HT-29 (cell line): Measurements from ENCODE around the gene DUSP16. TPM values are rescaled to one million over a fixed set of nuclear protein-coding genes. Genes with fewer than 3 reads are reported as not detected.
"Not testable (repeated sequence)": the region's sequence is repeated elsewhere in the genome, so short reads cannot be mapped to it uniquely, and the experiment has no call there.

Source experiments
- DNase-seq: peaks from one replicate; pipeline ENCODE4 v3.0.0-alpha.2; 2015; ENCODE audit warnings: low spot score
- total RNA-seq: library from RNA; depleted of rRNA; stranded (reverse); fragments of >200 nt; shearing (Covaris generic); gene quantifications from 2 replicates; pipeline ENCODE4 v1.2.3, GENCODE V29; 2014

The DUSP16 gene
- total RNA-seq, 1 experiment from 2014 or later: 9.2 TPM

GRCh38 chr12:12521044-12521485, 41.6 kb downstream of the DUSP16 start:
- DNase-seq: no peak

GRCh38 chr12:12520273-12520672, 42.4 kb downstream of the DUSP16 start:
- DNase-seq: no peak

GRCh38 chr12:12519354-12519998, 43.2 kb downstream of the DUSP16 start:
- DNase-seq: no peak

GRCh38 chr12:12518919-12519318, 43.7 kb downstream of the DUSP16 start:
- DNase-seq: no peak

- no peak for DNase-seq
Observed at GRCh38 chr12:12518464-12518845, 44.2 kb downstream of the DUSP16 start.

- DNase-seq: no peak
Observed at GRCh38 chr12:12513416-12514006, 49.2 kb downstream of the DUSP16 start.

- DNase-seq: no peak
Observed at GRCh38 chr12:12511895-12512711, 50.6 kb downstream of the DUSP16 start.

GRCh38 chr12:12511021-12511783, 51.5 kb downstream of the DUSP16 start:
- no peak for DNase-seq

- DNase-seq: no peak
Observed at GRCh38 chr12:12510551-12510950, 52.1 kb downstream of the DUSP16 start.

GRCh38 chr12:12510141-12510540, 52.5 kb downstream of the DUSP16 start:
- DNase-seq: no peak

GRCh38 chr12:12508612-12509011, 54.1 kb downstream of the DUSP16 start:
- no peak for DNase-seq

GRCh38 chr12:12507121-12507520, 55.5 kb downstream of the DUSP16 start:
- no peak for DNase-seq

- DNase-seq: no peak
Observed at GRCh38 chr12:12506496-12506890, 56.2 kb downstream of the DUSP16 start.

- no peak for DNase-seq
Observed at GRCh38 chr12:12505544-12506495, 56.8 kb downstream of the DUSP16 start.

GRCh38 chr12:12503384-12504078, 59.1 kb downstream of the DUSP16 start:
- DNase-seq: no peak

GRCh38 chr12:12502815-12503151, 59.9 kb downstream of the DUSP16 start:
- DNase-seq: no peak

GRCh38 chr12:12502130-12502814, 60.4 kb downstream of the DUSP16 start:
- not testable (repeated sequence) for DNase-seq

- DNase-seq: no peak
Observed at GRCh38 chr12:12501121-12501520, 61.5 kb downstream of the DUSP16 start.

GRCh38 chr12:12499909-12500604, 62.6 kb downstream of the DUSP16 start:
- no peak for DNase-seq
